Stimulated activated CD4-positive, alpha-beta T cell treated with anti-CD3 and anti-CD28 coated beads, Interleukin-2, amount 100 ng/mL, for 24 hours (primary cell): ENCODE data around the gene CDCA8.
"Not testable (repeated sequence)": the region's sequence is repeated elsewhere in the genome, so short reads cannot be mapped to it uniquely, and the experiment has no call there.

Experiments
- DNase-seq, 2 donors: peaks; one replicate each; pipeline ENCODE4 v3.0.0-alpha.2; 2020

Gene CDCA8

GRCh38 chr1:37718901-37719571 is 26.7 kb downstream of the CDCA8 start:
- no peak for DNase-seq

GRCh38 chr1:37719572-37720195 is 27.4 kb downstream of the CDCA8 start:
- DNase-seq: no peak

- DNase-seq: no peak
Measured at GRCh38 chr1:37720231-37721130, 28.2 kb downstream of the CDCA8 start.

- DNase-seq: no peak
Measured at GRCh38 chr1:37721565-37721964, 29.2 kb downstream of the CDCA8 start.

GRCh38 chr1:37722181-37723071 is 30.1 kb downstream of the CDCA8 start:
- DNase-seq: no peak

- no peak for DNase-seq
Measured at GRCh38 chr1:37723072-37723389, 30.7 kb downstream of the CDCA8 start.

GRCh38 chr1:37723390-37724078 is 31.2 kb downstream of the CDCA8 start:
- no peak for DNase-seq

GRCh38 chr1:37724575-37724974 is 32.3 kb downstream of the CDCA8 start:
- DNase-seq: no peak

- DNase-seq: no peak
Measured at GRCh38 chr1:37725851-37726613, 33.7 kb downstream of the CDCA8 start.

GRCh38 chr1:37726751-37727585 is 34.7 kb downstream of the CDCA8 start:
- DNase-seq: no peak

- no peak for DNase-seq
Measured at GRCh38 chr1:37728416-37728815, 36.1 kb downstream of the CDCA8 start.

- no peak for DNase-seq
Measured at GRCh38 chr1:37730376-37730775, 38.1 kb downstream of the CDCA8 start.

- DNase-seq: no peak
Measured at GRCh38 chr1:37731312-37732019, 39.1 kb downstream of the CDCA8 start.

- no peak for DNase-seq
Measured at GRCh38 chr1:37732111-37732780, 39.9 kb downstream of the CDCA8 start.

GRCh38 chr1:37734629-37735591 is 42.6 kb downstream of the CDCA8 start:
- DNase-seq: peak in 1 of 2 donors; percentile 37

- not testable (repeated sequence) for DNase-seq
Measured at GRCh38 chr1:37737975-37738374, 45.7 kb downstream of the CDCA8 start.

- DNase-seq: not testable (repeated sequence)
Measured at GRCh38 chr1:37738619-37739018, 46.3 kb downstream of the CDCA8 start.

- DNase-seq: no peak
Measured at GRCh38 chr1:37739222-37739621, 46.9 kb downstream of the CDCA8 start.
